ENCODE data around the gene DNMT3L.
"Not testable (repeated sequence)": the region's sequence is repeated elsewhere in the genome, so short reads cannot be mapped to it uniquely, and the experiment has no call there.

The DNMT3L gene

DNA sequence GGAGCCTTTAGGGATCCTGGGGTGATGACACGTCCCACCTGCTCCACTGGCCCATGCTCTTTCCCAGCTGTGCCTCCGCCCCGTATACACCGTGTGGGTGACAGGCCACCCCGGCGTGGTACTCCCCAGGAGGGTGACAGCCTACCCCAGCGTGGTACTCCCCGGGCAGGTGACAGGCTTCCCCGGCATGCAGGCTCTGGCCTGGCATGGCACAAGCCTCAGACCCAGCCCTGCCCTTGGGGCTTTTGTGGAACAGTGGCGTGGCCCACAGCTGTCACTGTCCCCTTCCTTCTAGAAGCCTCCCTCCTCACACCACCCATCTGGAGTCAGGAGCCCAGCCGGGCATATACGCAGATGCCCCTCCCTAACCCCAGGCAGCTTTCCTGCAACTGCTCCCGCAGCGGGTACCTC, 33.5 kb upstream of the DNMT3L start:
- DNase-seq (ENCODE audit: low read depth in 2 of 2, low spot score in 1 of 2) = no peak

DNA sequence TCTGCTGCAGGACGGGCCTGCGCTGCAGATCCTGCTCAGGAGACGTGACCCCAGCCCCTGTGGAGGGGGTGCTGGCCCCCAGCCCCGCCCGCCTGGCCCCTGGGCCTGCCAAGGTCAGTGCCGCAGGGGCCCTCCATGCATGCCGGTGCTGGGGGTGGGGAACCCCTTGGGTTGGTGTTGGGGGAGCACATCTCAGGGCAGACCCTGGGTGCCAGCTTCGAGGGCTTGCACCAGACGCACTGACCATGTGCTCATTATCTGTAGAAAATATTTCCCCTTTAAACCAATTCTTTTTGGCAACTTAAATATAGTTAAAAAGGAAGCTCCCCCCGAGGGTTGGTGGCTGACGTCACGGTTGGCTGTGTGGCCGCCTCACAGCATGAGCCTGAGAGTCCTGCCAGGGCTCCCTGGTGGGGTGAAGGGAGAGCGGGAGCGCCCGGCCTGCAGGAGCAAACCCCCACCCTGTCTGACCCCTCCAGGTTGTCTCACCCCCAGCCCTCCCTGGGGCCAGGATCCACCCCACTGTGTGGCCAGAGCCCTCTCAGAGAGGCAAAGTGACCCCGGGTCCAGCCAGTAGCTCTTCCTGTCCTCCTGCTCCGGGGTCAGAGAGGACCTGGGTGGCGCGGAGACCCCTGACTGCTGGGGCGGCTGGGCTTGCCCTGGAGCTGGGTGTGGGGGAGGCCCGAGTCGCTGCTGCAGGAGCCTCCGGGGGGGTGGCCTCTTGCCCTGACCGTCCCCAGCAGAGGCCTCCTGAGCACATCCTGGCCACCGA, 32.9 kb upstream of the DNMT3L start:
- no peak for DNase-seq (ENCODE audit: low read depth in 2 of 2, low spot score in 1 of 2)

DNA sequence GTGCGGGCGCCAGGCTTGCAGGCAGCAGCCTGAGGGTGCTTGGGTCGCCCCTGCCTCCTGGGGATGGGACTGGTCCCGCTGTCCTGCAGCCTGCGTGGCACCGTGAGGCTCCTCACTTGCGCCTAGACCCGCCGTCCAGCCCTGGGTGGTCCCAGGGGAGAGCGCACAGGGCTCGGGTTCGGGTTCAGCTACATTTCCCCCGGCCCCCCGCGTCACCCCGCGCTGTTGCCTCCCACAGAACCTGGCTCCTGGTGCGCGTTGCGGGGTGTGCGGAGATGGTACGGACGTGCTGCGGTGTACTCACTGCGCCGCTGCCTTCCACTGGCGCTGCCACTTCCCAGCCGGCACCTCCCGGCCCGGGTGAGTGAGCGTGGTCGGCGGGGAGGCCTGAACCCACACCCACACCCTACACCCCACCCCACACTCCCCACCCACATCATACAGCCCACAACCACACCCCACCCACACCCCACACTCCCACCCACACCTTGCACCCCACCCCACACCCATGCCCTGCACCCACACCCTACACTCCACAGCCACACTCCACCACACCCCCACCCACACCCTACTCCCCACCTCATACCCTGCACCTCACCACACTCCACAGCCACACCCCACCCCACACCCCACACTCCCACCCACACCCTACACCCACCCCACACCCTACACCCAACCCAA, 32.0 kb upstream of the DNMT3L start:
- no peak for DNase-seq (ENCODE audit: low read depth in 2 of 2, low spot score in 1 of 2)

DNA sequence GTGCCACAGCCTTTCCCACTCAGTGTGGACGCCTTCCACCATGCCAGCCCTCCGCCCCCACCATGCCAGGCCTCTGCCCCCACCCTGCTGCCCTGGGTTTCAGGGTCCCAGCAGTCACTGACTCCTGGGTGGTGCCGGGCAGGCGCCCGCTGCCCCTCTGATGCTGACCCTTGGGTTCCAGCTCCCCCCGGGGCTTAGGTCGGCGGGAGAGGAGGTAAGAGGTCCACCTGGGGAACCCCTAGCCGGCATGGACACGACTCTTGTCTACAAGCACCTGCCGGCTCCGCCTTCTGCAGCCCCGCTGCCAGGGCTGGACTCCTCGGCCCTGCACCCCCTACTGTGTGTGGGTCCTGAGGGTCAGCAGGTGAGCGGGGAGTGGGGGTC, 31.1 kb upstream of the DNMT3L start:
- DNase-seq (ENCODE audit: low read depth in 2 of 2, low spot score in 1 of 2) = no peak

DNA sequence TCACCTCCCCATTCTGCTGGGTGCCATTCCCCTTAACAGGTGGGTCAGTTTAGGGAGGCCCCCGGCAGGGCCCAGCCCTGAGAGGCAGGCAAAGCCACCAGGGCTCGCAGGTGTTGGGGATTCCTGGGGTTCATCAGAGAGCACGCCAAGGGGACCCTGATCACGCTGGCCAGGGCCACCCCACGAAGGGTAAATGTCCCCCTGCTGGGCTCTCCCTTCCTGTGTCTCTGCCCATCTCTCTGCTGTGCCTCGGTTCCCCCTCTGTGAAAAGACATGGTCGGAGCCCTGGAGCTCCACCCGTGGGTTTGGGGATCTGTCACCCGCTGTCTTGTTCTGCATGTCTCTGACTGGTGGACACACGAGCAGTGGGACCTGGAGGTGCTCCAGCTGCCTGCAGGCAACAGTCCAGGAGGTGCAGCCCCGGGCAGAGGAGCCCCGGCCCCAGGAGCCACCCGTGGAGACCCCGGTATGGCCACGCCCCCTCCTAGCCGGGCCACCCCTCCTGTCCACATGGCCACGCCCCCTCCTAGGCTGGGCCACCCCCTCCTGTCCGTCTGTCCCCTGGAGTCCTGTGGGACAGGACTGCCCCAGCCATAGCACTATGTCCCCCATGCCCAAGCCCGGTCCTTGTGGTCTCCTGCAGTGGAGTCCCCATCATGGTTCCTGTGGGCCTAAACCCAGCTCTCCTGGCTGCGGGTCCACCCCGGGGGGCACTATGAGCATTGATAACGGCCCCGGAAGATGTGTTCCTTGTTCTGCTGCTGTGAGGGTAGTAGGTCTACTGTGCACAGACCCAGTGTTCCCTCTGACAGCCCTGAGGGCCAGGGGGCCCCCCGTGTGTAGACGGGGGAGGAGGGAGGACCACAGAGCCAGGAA, 30.5 kb upstream of the DNMT3L start:
- no peak for DNase-seq (ENCODE audit: low read depth in 2 of 2, low spot score in 1 of 2)

DNA sequence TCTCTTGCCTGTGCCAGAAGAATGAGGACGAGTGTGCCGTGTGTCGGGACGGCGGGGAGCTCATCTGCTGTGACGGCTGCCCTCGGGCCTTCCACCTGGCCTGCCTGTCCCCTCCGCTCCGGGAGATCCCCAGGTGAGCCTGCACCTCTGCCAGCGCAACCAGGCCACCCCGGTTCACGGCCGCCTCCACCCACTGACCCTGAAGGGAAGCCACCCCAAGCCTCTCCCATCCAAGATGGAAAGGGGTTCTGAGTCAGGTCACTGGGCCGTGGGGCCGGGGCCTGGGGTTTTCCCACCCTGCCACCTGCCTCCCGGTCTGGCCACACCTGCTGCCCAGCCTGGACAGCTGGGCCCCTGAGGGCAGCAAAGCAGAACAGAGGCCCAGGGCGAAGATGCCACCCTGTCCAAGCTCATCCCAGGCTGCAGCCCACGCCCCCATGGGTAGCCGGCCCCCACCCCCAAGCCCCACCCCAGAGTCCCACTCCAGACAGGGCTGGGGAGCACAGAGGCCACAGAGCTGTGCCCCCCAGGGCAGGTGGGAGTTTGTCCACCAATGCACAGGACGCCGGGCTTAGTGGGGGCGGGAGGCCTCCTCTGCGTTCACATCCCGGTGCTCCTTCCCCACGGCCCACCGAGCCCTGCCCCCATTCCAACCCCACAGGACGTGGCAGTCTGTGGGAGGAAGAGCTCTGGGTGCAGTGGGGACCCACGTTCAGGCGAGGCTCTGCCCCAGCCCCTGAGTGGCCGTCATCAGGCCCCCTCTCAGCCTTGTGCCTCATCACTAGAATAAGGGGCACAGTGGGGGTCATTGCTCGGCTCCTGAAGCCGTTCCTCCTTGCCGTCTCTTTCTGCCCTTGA, 29.6 kb upstream of the DNMT3L start:
- DNase-seq (ENCODE audit: low read depth in 2 of 2, low spot score in 1 of 2) = no peak

DNA sequence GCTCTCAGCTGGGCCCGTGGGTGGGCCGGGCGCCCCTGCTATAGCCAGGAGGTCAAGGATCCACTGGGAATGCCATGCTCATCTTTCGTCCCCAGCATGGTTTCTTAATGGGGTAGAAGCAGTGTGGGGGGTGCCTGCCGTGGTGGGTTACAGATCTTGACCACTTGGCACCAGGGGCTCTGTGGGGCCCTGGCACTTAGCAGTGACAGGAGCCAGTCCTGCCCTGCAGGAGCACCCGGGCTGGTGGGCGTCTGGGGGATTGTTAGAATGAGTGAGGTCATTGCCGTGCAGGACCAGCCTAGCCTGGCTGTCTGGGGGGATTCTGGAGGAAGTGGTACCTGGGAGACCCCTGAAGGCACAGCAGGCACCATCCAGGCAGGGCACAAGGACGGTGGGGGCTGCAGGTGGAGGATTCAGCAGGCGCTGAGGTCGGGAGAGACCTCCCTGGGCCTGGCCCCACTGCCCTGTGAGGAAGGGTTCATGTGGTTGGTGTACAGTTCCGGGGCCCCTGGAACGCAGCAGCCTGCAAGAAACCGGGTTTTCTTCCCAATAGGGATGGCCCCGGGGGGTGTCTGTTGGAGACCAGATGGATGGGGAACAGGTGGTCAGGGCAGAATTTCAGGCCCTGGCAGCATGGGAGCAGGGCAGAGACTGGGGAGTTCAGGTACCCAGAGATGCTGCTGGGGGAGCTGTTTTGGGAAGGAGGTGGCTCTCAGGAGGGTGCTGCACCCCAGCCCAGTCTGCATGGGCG, 28.8 kb upstream of the DNMT3L start:
- no peak for DNase-seq (ENCODE audit: low read depth in 2 of 2, low spot score in 1 of 2)

DNA sequence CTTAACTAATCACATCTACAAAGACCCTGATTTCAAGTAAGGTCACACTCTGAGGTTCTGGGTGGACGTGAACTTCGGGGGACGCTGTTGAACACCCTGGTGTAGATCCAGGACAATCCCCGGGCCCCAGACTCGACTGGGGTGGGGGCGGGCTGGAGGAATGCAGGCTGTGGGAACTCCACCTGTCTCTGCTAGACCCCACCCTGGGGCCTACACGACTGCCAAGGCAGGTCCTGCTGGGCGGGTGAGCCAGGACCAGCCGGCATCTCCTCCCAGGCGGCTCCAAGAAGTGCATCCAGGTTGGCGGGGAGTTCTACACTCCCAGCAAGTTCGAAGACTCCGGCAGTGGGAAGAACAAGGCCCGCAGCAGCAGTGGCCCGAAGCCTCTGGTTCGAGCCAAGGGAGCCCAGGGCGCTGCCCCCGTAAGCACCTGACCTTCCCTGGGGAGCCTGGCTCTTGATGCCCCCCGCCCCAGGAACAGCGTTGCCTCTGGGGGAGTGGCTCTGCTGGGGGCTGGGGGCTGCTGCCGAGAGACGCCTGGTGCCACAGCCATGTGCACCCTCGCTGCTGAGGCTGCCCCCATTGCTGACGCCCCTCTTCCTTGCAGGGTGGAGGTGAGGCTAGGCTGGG, 27.8 kb upstream of the DNMT3L start:
- DNase-seq (ENCODE audit: low read depth in 2 of 2, low spot score in 1 of 2) = no peak

DNA sequence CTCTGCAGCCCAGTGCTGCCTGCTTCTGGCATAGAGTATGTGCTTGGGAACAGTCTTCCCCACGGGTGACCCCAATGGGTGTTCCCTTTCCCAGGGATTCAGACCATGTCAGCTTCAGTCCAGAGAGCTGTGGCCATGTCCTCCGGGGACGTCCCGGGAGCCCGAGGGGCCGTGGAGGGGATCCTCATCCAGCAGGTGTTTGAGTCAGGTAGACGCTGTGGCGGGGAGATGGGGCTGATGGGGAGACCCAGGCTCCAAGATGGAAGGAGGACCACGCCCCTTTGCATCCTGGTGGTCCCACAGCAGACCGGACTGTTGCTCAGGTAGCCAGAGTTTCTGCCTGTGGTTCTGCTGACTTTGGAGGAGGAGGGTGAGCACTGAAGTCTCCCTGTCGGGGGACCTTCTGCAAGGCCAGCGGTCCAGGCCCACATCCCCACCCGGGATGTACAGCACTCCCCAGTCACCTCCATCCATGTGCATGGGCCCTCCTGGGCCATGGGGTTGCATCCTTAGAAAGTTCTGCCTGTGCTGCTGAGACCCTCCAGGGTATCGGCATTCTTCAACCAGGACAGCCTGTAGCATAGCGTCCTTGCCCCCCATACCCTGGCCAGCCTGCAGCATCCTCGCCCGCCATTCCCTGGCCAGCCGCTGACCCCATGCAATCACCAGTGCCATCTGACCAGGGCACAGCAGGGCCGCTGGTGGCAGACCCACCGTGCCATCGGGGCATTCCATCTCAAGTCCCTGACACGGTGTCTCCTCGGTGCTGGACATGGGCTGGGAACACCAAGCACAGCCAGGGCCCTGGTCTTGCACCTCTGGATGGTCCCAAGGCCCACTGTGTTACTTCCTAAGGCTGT, 26.8 kb upstream of the DNMT3L start:
- no peak for DNase-seq (ENCODE audit: low read depth in 2 of 2, low spot score in 1 of 2)

DNA sequence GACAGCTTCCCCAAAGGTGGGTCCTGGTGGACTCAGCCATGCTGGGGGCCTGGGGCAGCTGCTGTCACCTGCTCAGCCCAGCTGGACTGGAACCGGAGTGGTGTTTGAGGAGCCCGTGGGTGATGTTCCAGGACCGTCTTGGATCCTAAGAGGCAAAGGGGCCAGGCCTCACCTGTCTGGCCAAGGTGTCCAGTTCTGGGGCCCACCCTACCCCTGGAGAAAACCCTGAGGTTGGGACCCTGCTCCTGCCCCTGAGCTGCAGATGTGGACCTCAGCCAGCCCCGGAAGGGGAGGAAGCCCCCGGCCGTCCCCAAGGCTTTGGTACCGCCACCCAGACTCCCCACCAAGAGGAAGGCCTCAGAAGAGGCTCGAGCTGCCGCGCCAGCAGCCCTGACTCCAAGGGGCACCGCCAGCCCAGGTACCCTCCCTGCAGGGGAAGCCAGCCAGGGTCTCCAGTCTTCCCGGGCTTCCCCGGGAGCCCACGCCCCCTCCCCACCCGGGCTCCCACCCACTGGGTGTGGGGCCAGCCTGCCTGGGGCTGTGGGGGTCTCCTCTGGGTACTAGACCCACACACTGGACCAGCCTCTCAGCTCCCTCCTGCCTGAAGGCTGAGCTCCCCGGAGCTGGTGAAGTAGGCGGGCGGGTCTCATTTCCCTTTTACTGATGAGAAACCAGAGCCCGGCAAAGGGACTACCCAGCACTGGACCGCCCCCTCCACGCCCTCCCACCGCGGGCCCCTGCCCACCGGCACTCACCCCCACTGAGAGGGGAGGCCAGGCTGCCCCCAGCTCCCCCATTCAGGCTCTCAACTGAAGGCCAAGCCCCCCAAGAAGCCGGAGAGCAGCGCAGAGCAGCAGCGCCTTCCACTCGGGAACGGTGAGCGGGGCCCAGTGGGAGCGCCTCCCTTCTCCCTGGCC, 25.3 kb upstream of the DNMT3L start:
- no peak for DNase-seq (ENCODE audit: low read depth in 2 of 2, low spot score in 1 of 2)

DNA sequence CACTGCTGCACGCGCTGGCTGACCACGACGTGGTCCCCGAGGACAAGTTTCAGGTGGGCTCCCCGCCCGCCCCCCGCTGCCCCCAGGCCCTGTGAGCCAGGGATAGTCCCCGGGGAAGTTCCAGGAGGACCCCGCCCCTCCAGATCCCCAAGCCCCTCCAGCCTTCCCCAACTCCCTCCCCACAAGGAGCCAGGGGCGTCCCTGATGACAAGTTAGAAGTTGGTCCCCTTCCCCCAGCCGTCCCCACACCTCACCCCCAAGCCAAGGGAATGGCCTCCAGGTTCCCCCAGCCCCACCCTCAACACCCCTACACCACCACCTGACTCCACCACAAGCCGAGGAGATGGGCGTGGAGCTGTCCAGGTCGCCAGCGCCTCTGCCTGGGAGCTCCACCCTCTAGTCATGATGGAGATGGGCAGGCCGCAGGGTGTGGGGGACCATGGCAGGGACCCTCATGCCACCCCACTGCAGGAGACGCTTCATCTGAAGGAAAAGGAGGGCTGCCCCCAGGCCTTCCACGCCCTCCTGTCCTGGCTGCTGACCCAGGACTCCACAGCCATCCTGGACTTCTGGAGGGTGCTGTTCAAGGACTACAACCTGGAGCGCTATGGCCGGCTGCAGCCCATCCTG, 24.5 kb upstream of the DNMT3L start:
- no peak for DNase-seq (ENCODE audit: low read depth in 2 of 2, low spot score in 1 of 2)

DNA sequence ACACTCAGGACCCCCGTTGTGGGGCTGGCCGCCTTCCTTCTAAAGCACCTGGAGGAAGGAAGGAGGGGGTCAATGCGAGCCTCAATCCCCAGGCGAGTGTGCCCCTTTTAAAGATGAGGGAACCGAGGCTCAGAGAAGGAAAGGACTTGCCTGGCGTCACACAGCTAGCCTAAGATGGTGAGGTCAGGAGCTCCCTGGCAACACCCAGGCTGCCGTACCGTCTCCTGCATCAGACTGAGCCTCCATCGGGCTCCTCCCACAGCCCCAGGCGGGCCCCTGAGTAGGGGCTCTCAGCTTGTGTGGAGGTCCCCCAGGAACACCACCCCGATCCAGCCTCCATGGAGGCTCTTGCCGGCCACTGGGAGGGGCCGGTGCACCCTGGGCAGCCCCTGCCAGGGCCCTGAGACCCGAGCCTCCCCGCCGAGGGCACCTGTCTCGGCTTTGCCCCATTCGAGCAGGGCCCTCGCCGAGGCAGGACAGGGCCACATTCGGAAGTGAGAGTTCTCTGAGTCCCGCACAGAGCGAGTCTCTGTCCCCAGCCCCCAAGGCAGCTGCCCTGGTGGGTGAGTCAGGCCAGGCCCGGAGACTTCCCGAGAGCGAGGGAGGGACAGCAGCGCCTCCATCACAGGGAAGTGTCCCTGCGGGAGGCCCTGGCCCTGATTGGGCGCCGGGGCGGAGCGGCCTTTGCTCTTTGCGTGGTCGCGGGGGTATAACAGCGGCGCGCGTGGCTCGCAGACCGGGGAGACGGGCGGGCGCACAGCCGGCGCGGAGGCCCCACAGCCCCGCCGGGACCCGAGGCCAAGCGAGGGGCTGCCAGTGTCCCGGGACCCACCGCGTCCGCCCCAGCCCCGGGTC, 23.7 kb upstream of the DNMT3L start, which contains the start of gene AIRE:
AIRE (plus strand) TSS at position 739 of the 855 bp plus-strand sequence. CDS start 131 bp downstream, outside the sequence.
- DNase-seq (ENCODE audit: low read depth in 2 of 2, low spot score in 1 of 2) = no peak

DNA sequence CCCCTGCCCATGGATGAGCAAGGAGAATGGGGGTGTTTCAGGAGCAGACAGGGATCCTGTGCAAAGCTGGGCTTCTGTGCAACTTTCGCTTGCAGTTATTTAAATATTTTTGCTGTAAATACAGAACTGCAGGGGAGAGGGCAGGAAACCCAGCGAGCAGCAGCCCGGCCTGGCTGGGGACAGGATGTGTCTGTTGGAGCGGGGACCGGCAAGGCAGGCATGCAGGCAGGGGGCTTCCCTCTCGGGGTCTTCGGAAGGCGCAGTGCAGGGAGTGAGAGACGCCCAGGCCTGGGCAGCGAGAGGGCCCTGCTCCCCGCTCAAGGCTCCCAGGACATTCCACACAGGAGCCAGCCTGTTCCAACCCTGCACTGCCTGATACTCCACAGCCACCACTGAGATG, 22.3 kb upstream of the DNMT3L start:
- no peak for DNase-seq (ENCODE audit: low read depth in 2 of 2, low spot score in 1 of 2)

DNA sequence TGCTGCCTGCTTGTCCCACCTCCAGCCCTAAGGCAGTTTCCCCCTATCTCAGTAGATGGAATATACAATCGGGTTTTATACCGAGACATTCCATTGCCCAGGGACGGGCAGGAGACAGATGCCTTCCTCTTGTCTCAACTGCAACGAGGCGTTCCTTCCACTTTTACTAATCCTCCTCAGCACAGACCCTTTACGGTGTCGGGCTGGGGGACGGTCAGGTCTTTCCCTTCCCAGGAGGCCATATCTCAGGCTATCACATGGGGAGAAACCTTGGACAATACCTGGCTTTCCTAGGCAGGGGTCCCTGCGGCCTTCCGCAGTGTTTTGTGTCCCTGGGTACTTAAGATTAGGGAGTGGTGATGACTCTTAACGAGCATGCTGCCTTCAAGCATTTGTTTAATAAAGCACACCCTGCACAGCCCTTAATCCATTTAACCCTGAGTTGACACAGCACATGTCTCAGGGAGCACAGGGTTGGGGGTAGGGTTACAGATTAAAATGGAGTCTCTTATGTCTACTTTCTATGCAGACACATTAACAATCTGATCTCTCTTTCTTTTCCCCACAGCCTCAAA, 21.6 kb upstream of the DNMT3L start:
- not testable (repeated sequence) for DNase-seq (ENCODE audit: low read depth in 2 of 2, low spot score in 1 of 2)

DNA sequence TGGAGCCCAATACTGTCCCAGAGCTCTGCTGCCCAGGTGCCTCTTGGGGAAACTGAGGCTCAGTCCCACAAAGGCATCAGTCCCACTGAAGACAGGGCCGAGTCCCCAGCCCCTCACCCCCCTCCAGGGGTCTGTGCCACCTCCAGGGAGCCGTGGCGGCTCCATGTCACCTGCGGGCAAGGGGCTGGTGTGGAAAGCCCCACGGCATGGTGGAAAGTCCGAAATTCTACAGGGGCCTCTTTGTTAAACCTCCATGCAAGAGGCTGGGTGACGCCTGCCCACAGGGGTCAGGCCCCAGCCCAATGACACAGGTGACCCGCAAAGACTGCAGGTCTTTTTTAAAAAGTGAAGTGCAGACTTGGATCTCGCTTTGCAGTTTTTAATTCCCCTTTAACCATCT, 20.7 kb upstream of the DNMT3L start:
- DNase-seq (ENCODE audit: low read depth in 2 of 2, low spot score in 1 of 2) = no peak

DNA sequence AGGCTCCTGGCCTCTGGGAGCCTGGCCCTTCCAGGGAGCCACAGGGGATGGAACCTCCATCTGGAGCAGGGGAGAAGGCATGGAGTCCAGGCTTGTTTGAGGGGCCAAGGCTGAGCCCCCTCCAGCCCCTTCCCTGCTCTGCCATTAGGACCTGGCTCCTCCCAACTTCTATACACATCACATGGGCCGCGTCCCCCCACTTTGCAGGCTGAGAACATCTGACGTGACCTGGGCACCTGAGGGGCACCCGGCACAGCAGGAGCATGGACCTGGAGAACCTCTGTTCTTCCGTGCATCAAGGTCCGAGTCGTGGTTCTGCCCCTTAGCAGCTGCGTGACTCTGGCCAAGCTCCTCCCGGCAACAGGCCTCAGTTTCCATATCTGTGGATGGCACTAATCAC, 20.1 kb upstream of the DNMT3L start:
- no peak for DNase-seq (ENCODE audit: low read depth in 2 of 2, low spot score in 1 of 2)

Data from stimulated activated CD8-positive, alpha-beta memory T cell treated with anti-CD3 and anti-CD28 coated beads, Interleukin-4, amount 100 ng/mL, for 4 hours (primary cell).